ENCODE results near the gene ITPR1.

ITPR1 gene

DNA sequence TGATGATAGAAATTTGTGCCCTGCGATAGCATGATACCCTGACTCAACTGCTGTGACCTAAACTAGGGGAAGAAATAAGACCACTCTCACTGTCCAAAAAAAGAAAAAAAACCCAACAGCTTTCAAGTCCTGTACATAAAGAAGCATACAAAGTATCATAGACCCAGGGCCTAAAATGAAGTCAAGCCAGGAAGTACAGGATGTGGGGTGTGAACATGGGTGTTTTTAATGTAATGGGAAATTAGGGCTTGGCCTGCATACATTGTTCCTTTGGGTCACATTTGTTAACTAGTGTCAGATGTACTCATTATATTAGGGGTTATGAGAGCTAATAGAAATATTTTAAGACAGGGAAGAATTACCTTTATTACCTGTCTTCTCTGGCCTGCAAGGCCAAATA, 285.6 kb downstream of the ITPR1 start:
- TF ChIP-seq TOX (CRISPR knock-in tag; IDR thresholded peaks at IDR 0.05; ENCODE audit: borderline replicate concordance) = no peak
- TF ChIP-seq ZNF70 (CRISPR knock-in tag; IDR thresholded peaks at IDR 0.05) = no peak
- TF ChIP-seq, protein P1, sequence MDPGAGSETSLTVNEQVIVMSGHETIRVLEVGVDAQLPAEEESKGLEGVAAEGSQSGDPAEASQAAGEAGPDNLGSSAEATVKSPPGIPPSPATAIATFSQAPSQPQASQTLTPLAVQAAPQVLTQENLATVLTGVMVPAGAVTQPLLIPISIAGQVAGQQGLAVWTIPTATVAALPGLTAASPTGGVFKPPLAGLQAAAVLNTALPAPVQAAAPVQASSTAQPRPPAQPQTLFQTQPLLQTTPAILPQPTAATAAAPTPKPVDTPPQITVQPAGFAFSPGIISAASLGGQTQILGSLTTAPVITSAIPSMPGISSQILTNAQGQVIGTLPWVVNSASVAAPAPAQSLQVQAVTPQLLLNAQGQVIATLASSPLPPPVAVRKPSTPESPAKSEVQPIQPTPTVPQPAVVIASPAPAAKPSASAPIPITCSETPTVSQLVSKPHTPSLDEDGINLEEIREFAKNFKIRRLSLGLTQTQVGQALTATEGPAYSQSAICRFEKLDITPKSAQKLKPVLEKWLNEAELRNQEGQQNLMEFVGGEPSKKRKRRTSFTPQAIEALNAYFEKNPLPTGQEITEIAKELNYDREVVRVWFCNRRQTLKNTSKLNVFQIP (CRISPR knock-in tag; IDR thresholded peaks at IDR 0.05; ENCODE audit: borderline replicate concordance, low read depth) = no peak
- no peak for TF ChIP-seq BACH2 (CRISPR knock-in tag; IDR thresholded peaks at IDR 0.05; ENCODE audit: borderline replicate concordance)
- no peak for TF ChIP-seq CSDC2 (CRISPR knock-in tag; IDR thresholded peaks at IDR 0.05)
- no peak for TF ChIP-seq RARB (CRISPR knock-in tag; IDR thresholded peaks at IDR 0.05)
- no peak for TF ChIP-seq ZC3H10 (CRISPR knock-in tag; IDR thresholded peaks at IDR 0.05)
- no peak for TF ChIP-seq ESRRG (CRISPR knock-in tag; IDR thresholded peaks at IDR 0.05)
- TF ChIP-seq, protein P2, sequence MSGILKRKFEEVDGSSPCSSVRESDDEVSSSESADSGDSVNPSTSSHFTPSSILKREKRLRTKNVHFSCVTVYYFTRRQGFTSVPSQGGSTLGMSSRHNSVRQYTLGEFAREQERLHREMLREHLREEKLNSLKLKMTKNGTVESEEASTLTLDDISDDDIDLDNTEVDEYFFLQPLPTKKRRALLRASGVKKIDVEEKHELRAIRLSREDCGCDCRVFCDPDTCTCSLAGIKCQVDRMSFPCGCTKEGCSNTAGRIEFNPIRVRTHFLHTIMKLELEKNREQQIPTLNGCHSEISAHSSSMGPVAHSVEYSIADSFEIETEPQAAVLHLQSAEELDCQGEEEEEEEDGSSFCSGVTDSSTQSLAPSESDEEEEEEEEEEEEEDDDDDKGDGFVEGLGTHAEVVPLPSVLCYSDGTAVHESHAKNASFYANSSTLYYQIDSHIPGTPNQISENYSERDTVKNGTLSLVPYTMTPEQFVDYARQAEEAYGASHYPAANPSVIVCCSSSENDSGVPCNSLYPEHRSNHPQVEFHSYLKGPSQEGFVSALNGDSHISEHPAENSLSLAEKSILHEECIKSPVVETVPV (CRISPR knock-in tag; IDR thresholded peaks at IDR 0.05) = no peak
- no peak for TF ChIP-seq ZFP30 (CRISPR knock-in tag; IDR thresholded peaks at IDR 0.05)
- TF ChIP-seq ISL1 (CRISPR knock-in tag; IDR thresholded peaks at IDR 0.05) = no peak
- TF ChIP-seq, protein P3, sequence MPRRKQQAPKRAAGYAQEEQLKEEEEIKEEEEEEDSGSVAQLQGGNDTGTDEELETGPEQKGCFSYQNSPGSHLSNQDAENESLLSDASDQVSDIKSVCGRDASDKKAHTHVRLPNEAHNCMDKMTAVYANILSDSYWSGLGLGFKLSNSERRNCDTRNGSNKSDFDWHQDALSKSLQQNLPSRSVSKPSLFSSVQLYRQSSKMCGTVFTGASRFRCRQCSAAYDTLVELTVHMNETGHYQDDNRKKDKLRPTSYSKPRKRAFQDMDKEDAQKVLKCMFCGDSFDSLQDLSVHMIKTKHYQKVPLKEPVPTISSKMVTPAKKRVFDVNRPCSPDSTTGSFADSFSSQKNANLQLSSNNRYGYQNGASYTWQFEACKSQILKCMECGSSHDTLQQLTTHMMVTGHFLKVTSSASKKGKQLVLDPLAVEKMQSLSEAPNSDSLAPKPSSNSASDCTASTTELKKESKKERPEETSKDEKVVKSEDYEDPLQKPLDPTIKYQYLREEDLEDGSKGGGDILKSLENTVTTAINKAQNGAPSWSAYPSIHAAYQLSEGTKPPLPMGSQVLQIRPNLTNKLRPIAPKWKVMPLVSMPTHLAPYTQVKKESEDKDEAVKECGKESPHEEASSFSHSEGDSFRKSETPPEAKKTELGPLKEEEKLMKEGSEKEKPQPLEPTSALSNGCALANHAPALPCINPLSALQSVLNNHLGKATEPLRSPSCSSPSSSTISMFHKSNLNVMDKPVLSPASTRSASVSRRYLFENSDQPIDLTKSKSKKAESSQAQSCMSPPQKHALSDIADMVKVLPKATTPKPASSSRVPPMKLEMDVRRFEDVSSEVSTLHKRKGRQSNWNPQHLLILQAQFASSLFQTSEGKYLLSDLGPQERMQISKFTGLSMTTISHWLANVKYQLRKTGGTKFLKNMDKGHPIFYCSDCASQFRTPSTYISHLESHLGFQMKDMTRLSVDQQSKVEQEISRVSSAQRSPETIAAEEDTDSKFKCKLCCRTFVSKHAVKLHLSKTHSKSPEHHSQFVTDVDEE (CRISPR knock-in tag; IDR thresholded peaks at IDR 0.05) = no peak
- TF ChIP-seq, protein P4, sequence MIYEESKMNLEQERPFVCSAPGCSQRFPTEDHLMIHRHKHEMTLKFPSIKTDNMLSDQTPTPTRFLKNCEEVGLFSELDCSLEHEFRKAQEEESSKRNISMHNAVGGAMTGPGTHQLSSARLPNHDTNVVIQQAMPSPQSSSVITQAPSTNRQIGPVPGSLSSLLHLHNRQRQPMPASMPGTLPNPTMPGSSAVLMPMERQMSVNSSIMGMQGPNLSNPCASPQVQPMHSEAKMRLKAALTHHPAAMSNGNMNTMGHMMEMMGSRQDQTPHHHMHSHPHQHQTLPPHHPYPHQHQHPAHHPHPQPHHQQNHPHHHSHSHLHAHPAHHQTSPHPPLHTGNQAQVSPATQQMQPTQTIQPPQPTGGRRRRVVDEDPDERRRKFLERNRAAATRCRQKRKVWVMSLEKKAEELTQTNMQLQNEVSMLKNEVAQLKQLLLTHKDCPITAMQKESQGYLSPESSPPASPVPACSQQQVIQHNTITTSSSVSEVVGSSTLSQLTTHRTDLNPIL (CRISPR knock-in tag; IDR thresholded peaks at IDR 0.05; ENCODE audit: low read depth) = no peak
- TF ChIP-seq SNAI2 (CRISPR knock-in tag; IDR thresholded peaks at IDR 0.05) = no peak
- TF ChIP-seq TCF4 (CRISPR knock-in tag; IDR thresholded peaks at IDR 0.05; ENCODE audit: borderline replicate concordance) = no peak
- no peak for TF ChIP-seq OSR1 (CRISPR knock-in tag; IDR thresholded peaks at IDR 0.05)
- TF ChIP-seq, protein P5, sequence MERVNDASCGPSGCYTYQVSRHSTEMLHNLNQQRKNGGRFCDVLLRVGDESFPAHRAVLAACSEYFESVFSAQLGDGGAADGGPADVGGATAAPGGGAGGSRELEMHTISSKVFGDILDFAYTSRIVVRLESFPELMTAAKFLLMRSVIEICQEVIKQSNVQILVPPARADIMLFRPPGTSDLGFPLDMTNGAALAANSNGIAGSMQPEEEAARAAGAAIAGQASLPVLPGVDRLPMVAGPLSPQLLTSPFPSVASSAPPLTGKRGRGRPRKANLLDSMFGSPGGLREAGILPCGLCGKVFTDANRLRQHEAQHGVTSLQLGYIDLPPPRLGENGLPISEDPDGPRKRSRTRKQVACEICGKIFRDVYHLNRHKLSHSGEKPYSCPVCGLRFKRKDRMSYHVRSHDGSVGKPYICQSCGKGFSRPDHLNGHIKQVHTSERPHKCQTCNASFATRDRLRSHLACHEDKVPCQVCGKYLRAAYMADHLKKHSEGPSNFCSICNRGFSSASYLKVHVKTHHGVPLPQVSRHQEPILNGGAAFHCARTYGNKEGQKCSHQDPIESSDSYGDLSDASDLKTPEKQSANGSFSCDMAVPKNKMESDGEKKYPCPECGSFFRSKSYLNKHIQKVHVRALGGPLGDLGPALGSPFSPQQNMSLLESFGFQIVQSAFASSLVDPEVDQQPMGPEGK (CRISPR knock-in tag; IDR thresholded peaks at IDR 0.05; ENCODE audit: borderline replicate concordance) = no peak
- TF ChIP-seq ZFP3 (CRISPR knock-in tag; IDR thresholded peaks at IDR 0.05) = no peak
- no peak for TF ChIP-seq ZNF565 (CRISPR knock-in tag; conservative IDR thresholded peaks at IDR 0.05; ENCODE audit: low read depth)
- no peak for ATAC-seq

DNA sequence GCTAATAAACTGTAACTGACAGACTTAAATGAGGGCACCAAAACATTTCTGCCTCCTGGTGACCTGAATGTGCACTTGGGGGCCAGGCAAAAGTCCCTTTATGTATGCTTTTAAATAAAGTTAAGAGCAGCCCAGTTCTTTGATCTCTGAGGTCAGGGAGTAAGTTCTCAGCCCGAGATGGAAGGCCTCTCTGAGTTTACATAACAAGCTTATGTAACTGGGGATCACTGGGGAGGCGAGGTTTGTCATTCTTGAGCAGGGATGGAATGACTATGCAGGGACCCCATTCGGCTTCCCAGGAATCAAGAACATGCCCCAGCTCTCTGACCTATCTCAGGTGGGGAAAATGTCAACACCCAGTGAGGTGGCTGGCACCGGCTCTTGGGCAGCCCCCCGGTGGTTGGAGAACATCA, 287.4 kb downstream of the ITPR1 start:
- TF ChIP-seq ZNF565 (CRISPR knock-in tag; conservative IDR thresholded peaks at IDR 0.05; ENCODE audit: low read depth) = no peak
- TF ChIP-seq, protein P3 (CRISPR knock-in tag; IDR thresholded peaks at IDR 0.05) = no peak
- no peak for TF ChIP-seq PPARA (CRISPR knock-in tag; IDR thresholded peaks at IDR 0.05; ENCODE audit: borderline replicate concordance)
- no peak for TF ChIP-seq TOX (CRISPR knock-in tag; IDR thresholded peaks at IDR 0.05; ENCODE audit: borderline replicate concordance)
- TF ChIP-seq, protein P2 (CRISPR knock-in tag; IDR thresholded peaks at IDR 0.05) = no peak
- TF ChIP-seq, protein P5 (CRISPR knock-in tag; IDR thresholded peaks at IDR 0.05; ENCODE audit: borderline replicate concordance) = no peak
- TF ChIP-seq RARB (CRISPR knock-in tag; IDR thresholded peaks at IDR 0.05) = no peak
- TF ChIP-seq GLIS3 (CRISPR knock-in tag; IDR thresholded peaks at IDR 0.05) = no peak
- no peak for TF ChIP-seq ZNF8 (CRISPR knock-in tag; IDR thresholded peaks at IDR 0.05)
- no peak for TF ChIP-seq ZC3H10 (CRISPR knock-in tag; IDR thresholded peaks at IDR 0.05)
- no peak for ATAC-seq

All from SK-N-SH treated with all-trans-retinoic acid at 6 μM for 48 hours (cell line).